Measurements from ENCODE around the gene REN. TPM values are rescaled to one million over a fixed set of nuclear protein-coding genes. Genes with fewer than 3 reads are reported as not detected.

The REN gene
- total and polyA plus RNA-seq, 9 of the 15 experiments (the other 6 are each of a cell fraction or from before 2014, with no cell fraction given) = 1.7 to 9.9 (median 3.1) TPM

DNA sequence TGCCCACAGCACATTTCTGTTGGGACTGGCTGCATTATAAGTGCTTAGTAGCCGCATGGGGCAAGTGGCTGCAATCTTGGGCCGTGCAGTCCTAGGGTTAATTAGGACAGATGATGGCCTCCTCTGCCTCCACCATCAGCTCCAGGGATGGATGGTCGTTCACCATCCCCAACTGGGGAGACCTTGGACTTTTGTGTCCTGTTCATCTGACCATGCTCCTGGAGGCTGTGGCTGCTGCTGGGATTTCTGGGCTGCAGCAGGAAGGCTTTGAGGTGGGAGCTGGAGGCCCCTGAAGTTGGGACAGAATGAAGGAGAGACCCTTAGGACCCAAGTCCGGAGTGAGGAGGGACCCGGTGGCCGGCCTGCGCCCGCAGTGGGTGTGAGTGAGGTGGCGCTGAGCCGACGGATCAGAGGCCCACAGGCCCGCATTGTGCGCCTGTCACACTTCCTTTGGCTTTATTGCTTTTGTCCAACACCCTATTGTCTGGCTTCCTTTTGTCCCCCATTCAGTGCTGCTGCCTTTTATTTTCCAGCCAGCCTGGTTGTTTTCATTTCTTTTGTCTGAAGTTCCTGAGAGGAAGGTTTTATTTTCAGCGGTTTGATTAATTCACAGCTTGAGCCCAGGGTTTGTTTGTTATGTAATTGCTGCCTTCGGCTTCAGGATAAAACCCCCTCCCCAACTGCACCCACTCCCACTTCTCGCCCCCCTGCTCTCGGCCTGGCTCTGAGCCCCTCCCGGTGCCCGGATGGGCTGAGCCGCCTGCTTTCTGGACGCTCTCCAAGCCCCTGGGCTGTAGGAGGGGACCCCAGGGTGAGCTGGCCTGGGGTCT is 57.6 kb downstream of the REN start:
- Histone ChIP-seq H4K20me1 (replicated peaks; ENCODE audit: control insufficient read depth, insufficient read depth, low read length) (no peaks in the 10 kb centered on the region; the same call in 1 of the 2 replicates), H3K4me2 (ENCODE audit: insufficient read depth, low read length) (no peak overlapping the region), H3K4me1 (replicated peaks in 1 of 2; ENCODE audit: control insufficient read depth in 2 of 2, insufficient read depth in 2 of 2, low read length in 2 of 2) (0 out of 5 replicates have a peak, but pooled peaks cover 0 to 2% of the 10 kb centered on the region in 2 experiments), H3K36me3 (ENCODE audit: control insufficient read depth, insufficient read depth, low read length) (no peaks in the 10 kb centered on the region), H3K4me3 (no peak overlapping the region), H3K27ac (ENCODE audit: extremely low read depth, low read depth, low read length) (no peak overlapping the region), H3K27me3 (ENCODE audit: control insufficient read depth in 2 of 2, insufficient read depth in 2 of 2, low read length in 2 of 2) (peaks cover 16 to 55% of the 10 kb centered on the region in 2 experiments), H3K9ac (ENCODE audit: insufficient read depth in 1 of 2, low read depth in 2 of 2, low read length in 2 of 2) (no peak overlapping the region), H3K9me1 (ENCODE audit: control insufficient read depth, insufficient read depth, low read length) (no peaks in the 10 kb centered on the region), H3K79me2 (ENCODE audit: control insufficient read depth, insufficient read depth, low read length) (no peaks in the 10 kb centered on the region), H2AFZ (ENCODE audit: low read depth, low read length) (no peak overlapping the region), H3K9me3 (replicated peaks; ENCODE audit: control insufficient read depth, insufficient read depth, low read depth, low read length) (no peaks in the 10 kb centered on the region)
- FAIRE-seq (no peak), ATAC-seq (no peak; the same call in 2 of the 3 replicates), DNase-seq (ENCODE audit: extremely low read depth in 1 of 4, low spot score in 3 of 4) (no peak)
- ChIA-PET CTCF (ENCODE audit: low intra/inter-chr PET ratio) (no interaction called here), POLR2A (interaction anchor here (0.7 to 1.1 kb wide), 2 partner anchors 8 kb away, joined by 3 to 5 read pairs; no protein-coding TSS in a partner anchor)
- 2% methylated on average over 21 of the region's 21 CpGs for WGBS (ENCODE audit: insufficient coverage, low coverage, missing lambda C conversion rate)
- TF ChIP-seq ETV5 (CRISPR knock-in tag; IDR thresholded peaks at IDR 0.05; ENCODE audit: low read depth) (no peak), ZC3H4 (CRISPR knock-in tag; IDR thresholded peaks at IDR 0.05; ENCODE audit: borderline replicate concordance) (no peak), FOXK2 (conservative IDR thresholded peaks at IDR 0.05 in 1 of 2, IDR thresholded peaks at IDR 0.05 in 1 of 2; ENCODE audit: low read depth in 2 of 2) (no peak), MCM2 (IDR thresholded peaks at IDR 0.05; ENCODE audit: low read depth) (no peak), ZNF212 (CRISPR knock-in tag; IDR thresholded peaks at IDR 0.05) (no peak)
- TF ChIP-seq, protein P1, sequence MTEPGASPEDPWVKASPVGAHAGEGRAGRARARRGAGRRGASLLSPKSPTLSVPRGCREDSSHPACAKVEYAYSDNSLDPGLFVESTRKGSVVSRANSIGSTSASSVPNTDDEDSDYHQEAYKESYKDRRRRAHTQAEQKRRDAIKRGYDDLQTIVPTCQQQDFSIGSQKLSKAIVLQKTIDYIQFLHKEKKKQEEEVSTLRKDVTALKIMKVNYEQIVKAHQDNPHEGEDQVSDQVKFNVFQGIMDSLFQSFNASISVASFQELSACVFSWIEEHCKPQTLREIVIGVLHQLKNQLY (CRISPR knock-in tag; conservative IDR thresholded peaks at IDR 0.05) = no peak
- TF ChIP-seq, protein P2, sequence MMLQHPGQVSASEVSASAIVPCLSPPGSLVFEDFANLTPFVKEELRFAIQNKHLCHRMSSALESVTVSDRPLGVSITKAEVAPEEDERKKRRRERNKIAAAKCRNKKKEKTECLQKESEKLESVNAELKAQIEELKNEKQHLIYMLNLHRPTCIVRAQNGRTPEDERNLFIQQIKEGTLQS (IDR thresholded peaks at IDR 0.05) = no peak
- TF ChIP-seq, protein P2 (CRISPR knock-in tag; conservative IDR thresholded peaks at IDR 0.05) = no peak
- in situ Hi-C loops (cut with MboI) (no loop called here), intact Hi-C loops (cut with micrococcal nuclease) (no loop called here)
- no TSS peak for BruUV-seq (replicated peaks)

Data from K562 (cell line).